Measurements from ENCODE around the gene EXD2.
A peak's percentile ranks its signal among the peaks of the same experiment; 100 is the strongest.

The EXD2 gene

GRCh38 chr14:69247676-69248440 lies 56.6 kb downstream of the EXD2 start:
- no peak for TF ChIP-seq CTCF (IDR thresholded peaks at IDR 0.05; ENCODE audit: insufficient read depth, missing control alignments)
- FAIRE-seq: no peak
- no peak for DNase-seq (ENCODE audit: insufficient read length, low spot score)

GRCh38 chr14:69249603-69250002 lies 58.3 kb downstream of the EXD2 start:
- no peak for FAIRE-seq
- DNase-seq (ENCODE audit: insufficient read length, low spot score): no peak
- TF ChIP-seq CTCF (IDR thresholded peaks at IDR 0.05; ENCODE audit: insufficient read depth, missing control alignments): no peak

- FAIRE-seq (no peak), DNase-seq (ENCODE audit: insufficient read length, low spot score) (no peak)
- TF ChIP-seq CTCF (IDR thresholded peaks at IDR 0.05; ENCODE audit: insufficient read depth, missing control alignments): no peak
Observed at GRCh38 chr14:69252851-69253250, 61.6 kb downstream of the EXD2 start.

- no peak for DNase-seq (ENCODE audit: insufficient read length, low spot score)
- no peak for FAIRE-seq
- no peak for TF ChIP-seq CTCF (IDR thresholded peaks at IDR 0.05; ENCODE audit: insufficient read depth, missing control alignments)
Observed at GRCh38 chr14:69259168-69259526, 67.8 kb downstream of the EXD2 start.

GRCh38 chr14:69259527-69260189 lies 68.4 kb downstream of the EXD2 start, which contains the start of gene GALNT16:
GALNT16 (plus strand) TSS chr14:69260158; CDS start chr14:69260291, 133 bp downstream.
- FAIRE-seq (no peak), DNase-seq (ENCODE audit: insufficient read length, low spot score) (peak; percentile 47)
- no peak for TF ChIP-seq CTCF (IDR thresholded peaks at IDR 0.05; ENCODE audit: insufficient read depth, missing control alignments)

- FAIRE-seq (no peak), DNase-seq (ENCODE audit: insufficient read length, low spot score) (no peak)
- TF ChIP-seq CTCF (IDR thresholded peaks at IDR 0.05; ENCODE audit: insufficient read depth, missing control alignments): no peak
Observed at GRCh38 chr14:69260190-69260860, 69.0 kb downstream of the EXD2 start.
